ENCODE data around the gene KCNB1. TPM values are rescaled to one million over a fixed set of nuclear protein-coding genes. Genes with fewer than 3 reads are reported as not detected.

Gene KCNB1
- total RNA-seq, 1 donor from 2014 or later = not detected

- H3K27me3 Mint-ChIP-seq = peaks cover 15% of the 10 kb centered on the region
- DNase-seq (no peak), ATAC-seq (ENCODE audit: low read depth) (no peak)
- TF ChIP-seq CTCF (IDR thresholded peaks at IDR 0.05) = no peak
- no peak overlapping the region for H3K27ac Mint-ChIP-seq
- no peak overlapping the region for H3K4me3 Mint-ChIP-seq
- CTCF ChIA-PET = no interaction called here
- intact Hi-C loops (cut with micrococcal nuclease) = no loop called here
- no peaks in the 10 kb centered on the region for H3K9me3 Mint-ChIP-seq
- H3K4me1 Mint-ChIP-seq = no peaks in the 10 kb centered on the region
- POLR2A ChIA-PET = no interaction called here
- H3K36me3 Mint-ChIP-seq (ENCODE audit: low read depth) = no peaks in the 10 kb centered on the region
These were observed 17.9 kb downstream of the KCNB1 start for GRCh38 chr20:49464556-49464955.

- Mint-ChIP-seq H3K9me3 (no peaks in the 10 kb centered on the region), H3K4me1 (no peaks in the 10 kb centered on the region), H3K4me3 (no peak overlapping the region), H3K27me3 (peaks cover 14% of the 10 kb centered on the region), H3K27ac (no peak overlapping the region), H3K36me3 (ENCODE audit: low read depth) (no peaks in the 10 kb centered on the region)
- ChIA-PET CTCF (no interaction called here), POLR2A (no interaction called here)
- ATAC-seq (ENCODE audit: low read depth) (no peak), DNase-seq (no peak)
- no peak for TF ChIP-seq CTCF (IDR thresholded peaks at IDR 0.05)
- intact Hi-C loops (cut with micrococcal nuclease) = no loop called here
These were observed 19.8 kb downstream of the KCNB1 start for GRCh38 chr20:49462626-49463025.

- CTCF ChIA-PET = no interaction called here
- POLR2A ChIA-PET = no interaction called here
- Mint-ChIP-seq H3K27me3 (peaks cover 10% of the 10 kb centered on the region), H3K4me3 (no peak overlapping the region), H3K27ac (no peak overlapping the region), H3K36me3 (ENCODE audit: low read depth) (no peaks in the 10 kb centered on the region), H3K4me1 (no peaks in the 10 kb centered on the region), H3K9me3 (no peaks in the 10 kb centered on the region)
- TF ChIP-seq CTCF (IDR thresholded peaks at IDR 0.05) = no peak
- ATAC-seq (ENCODE audit: low read depth) (no peak), DNase-seq (no peak)
- intact Hi-C loops (cut with micrococcal nuclease) = no loop called here
These were observed 20.4 kb downstream of the KCNB1 start for GRCh38 chr20:49461894-49462620.

GRCh38 chr20:49460916-49461315 lies 21.6 kb downstream of the KCNB1 start:
- ChIA-PET CTCF (no interaction called here), POLR2A (no interaction called here)
- H3K27me3 Mint-ChIP-seq = peaks cover 10% of the 10 kb centered on the region
- TF ChIP-seq CTCF (IDR thresholded peaks at IDR 0.05) = no peak
- H3K36me3 Mint-ChIP-seq (ENCODE audit: low read depth) = no peaks in the 10 kb centered on the region
- DNase-seq (no peak), ATAC-seq (ENCODE audit: low read depth) (no peak)
- no peak overlapping the region for H3K4me3 Mint-ChIP-seq
- no peak overlapping the region for H3K27ac Mint-ChIP-seq
- intact Hi-C loops (cut with micrococcal nuclease) = no loop called here
- no peaks in the 10 kb centered on the region for H3K9me3 Mint-ChIP-seq
- H3K4me1 Mint-ChIP-seq = no peaks in the 10 kb centered on the region

- intact Hi-C loops (cut with micrococcal nuclease) = no loop called here
- no peak for ATAC-seq (ENCODE audit: low read depth)
- no peak overlapping the region for H3K27ac Mint-ChIP-seq
- H3K4me1 Mint-ChIP-seq = no peaks in the 10 kb centered on the region
- no peak overlapping the region for H3K4me3 Mint-ChIP-seq
- no peaks in the 10 kb centered on the region for H3K9me3 Mint-ChIP-seq
- ChIA-PET CTCF (no interaction called here), POLR2A (no interaction called here)
- no peak for TF ChIP-seq CTCF (IDR thresholded peaks at IDR 0.05)
- peaks cover 10% of the 10 kb centered on the region for H3K27me3 Mint-ChIP-seq
- no peak for DNase-seq
- no peaks in the 10 kb centered on the region for H3K36me3 Mint-ChIP-seq (ENCODE audit: low read depth)
These were observed 22.3 kb downstream of the KCNB1 start for GRCh38 chr20:49460131-49460530.
